Measurements from ENCODE around the gene AMDHD2. TPM values are rescaled to one million over a fixed set of nuclear protein-coding genes. Genes with fewer than 3 reads are reported as not detected.

The AMDHD2 gene
- 100 to 1,000 TPM; 189 to 206 TPM for total RNA-seq
- 50.1 to 50.6 reads per million in 2 donors for total RNA-seq

- Mint-ChIP-seq H3K27ac (peak within 1 kb of the TSS; percentile 91), H3K36me3 (ENCODE audit: low read depth) (peaks cover 9% of the 10 kb centered on the region), H3K4me1 (peaks cover 44% of the 10 kb centered on the region), H3K27me3 (no peaks in the 10 kb centered on the region), H3K4me3 (peak within 1 kb of the TSS; percentile 92)
- ATAC-seq, result peak; percentile 62
- H3K9me3 ChIP-seq (ENCODE audit: control insufficient read depth, low read length, poor library complexity, severe bottlenecking), result no peaks in the 10 kb centered on the region
- peak; percentile 83 to 89 (median 87) for DNase-seq
Observed at GRCh38 chr16:2520097-2520783, at the start of gene AMDHD2. Gene AMDHD2, plus strand, starts transcription at chr16:2520371. Its CDS starts 88 bp downstream, at chr16:2520459.

GRCh38 chr16:2470603-2471015 is 49.6 kb upstream of the AMDHD2 start:
- Mint-ChIP-seq H3K27ac (no peak overlapping the region), H3K4me1 (peaks cover 13% of the 10 kb centered on the region), H3K36me3 (ENCODE audit: low read depth) (no peaks in the 10 kb centered on the region), H3K27me3 (peaks cover 19% of the 10 kb centered on the region), H3K4me3 (no peak overlapping the region)
- H3K9me3 ChIP-seq (ENCODE audit: control insufficient read depth, low read length, poor library complexity, severe bottlenecking), result no peaks in the 10 kb centered on the region
- DNase-seq (no peak), ATAC-seq (no peak)

- H3K9me3 ChIP-seq (ENCODE audit: control insufficient read depth, low read length, poor library complexity, severe bottlenecking), result no peaks in the 10 kb centered on the region
- no peak for ATAC-seq
- peak within 1 kb of the TSS; percentile 70 for H3K4me3 Mint-ChIP-seq
- H3K27ac Mint-ChIP-seq, result no peak within 1 kb of the TSS
- peaks cover 14% of the 10 kb centered on the region for H3K4me1 Mint-ChIP-seq
- peaks cover 19% of the 10 kb centered on the region for H3K27me3 Mint-ChIP-seq
- no peak for DNase-seq
- no peaks in the 10 kb centered on the region for H3K36me3 Mint-ChIP-seq (ENCODE audit: low read depth)
Observed at GRCh38 chr16:2471016-2471652, 49.0 kb upstream of the AMDHD2 start, which contains the start of gene NTN3. Gene NTN3, plus strand, starts transcription at chr16:2471297. Its CDS starts 405 bp downstream, at chr16:2471702.

DNA sequence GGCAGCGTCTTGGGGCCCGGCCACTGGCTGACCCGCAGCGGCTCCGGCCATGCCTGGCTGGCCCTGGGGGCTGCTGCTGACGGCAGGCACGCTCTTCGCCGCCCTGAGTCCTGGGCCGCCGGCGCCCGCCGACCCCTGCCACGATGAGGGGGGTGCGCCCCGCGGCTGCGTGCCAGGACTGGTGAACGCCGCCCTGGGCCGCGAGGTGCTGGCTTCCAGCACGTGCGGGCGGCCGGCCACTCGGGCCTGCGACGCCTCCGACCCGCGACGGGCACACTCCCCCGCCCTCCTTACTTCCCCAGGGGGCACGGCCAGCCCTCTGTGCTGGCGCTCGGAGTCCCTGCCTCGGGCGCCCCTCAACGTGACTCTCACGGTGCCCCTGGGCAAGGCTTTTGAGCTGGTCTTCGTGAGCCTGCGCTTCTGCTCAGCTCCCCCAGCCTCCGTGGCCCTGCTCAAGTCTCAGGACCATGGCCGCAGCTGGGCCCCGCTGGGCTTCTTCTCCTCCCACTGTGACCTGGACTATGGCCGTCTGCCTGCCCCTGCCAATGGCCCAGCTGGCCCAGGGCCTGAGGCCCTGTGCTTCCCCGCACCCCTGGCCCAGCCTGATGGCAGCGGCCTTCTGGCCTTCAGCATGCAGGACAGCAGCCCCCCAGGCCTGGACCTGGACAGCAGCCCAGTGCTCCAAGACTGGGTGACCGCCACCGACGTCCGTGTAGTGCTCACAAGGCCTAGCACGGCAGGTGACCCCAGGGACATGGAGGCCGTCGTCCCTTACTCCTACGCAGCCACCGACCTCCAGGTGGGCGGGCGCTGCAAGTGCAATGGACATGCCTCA is 48.3 kb upstream of the AMDHD2 start:
- no peak for DNase-seq
- ATAC-seq, result no peak
- H3K27me3 Mint-ChIP-seq, result peaks cover 19% of the 10 kb centered on the region
- H3K4me3 Mint-ChIP-seq, result peak overlapping the region; percentile 70
- H3K9me3 ChIP-seq (ENCODE audit: control insufficient read depth, low read length, poor library complexity, severe bottlenecking), result no peaks in the 10 kb centered on the region
- no peak overlapping the region for H3K27ac Mint-ChIP-seq
- peaks cover 16% of the 10 kb centered on the region for H3K4me1 Mint-ChIP-seq
- no peaks in the 10 kb centered on the region for H3K36me3 Mint-ChIP-seq (ENCODE audit: low read depth)

DNA sequence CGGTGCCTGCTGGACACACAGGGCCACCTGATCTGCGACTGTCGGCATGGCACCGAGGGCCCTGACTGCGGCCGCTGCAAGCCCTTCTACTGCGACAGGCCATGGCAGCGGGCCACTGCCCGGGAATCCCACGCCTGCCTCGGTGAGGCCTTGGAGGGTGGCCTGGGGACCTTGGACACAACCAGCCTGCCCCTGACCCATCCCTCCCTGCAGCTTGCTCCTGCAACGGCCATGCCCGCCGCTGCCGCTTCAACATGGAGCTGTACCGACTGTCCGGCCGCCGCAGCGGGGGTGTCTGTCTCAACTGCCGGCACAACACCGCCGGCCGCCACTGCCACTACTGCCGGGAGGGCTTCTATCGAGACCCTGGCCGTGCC is 47.7 kb upstream of the AMDHD2 start:
- Mint-ChIP-seq H3K27me3 (peaks cover 19% of the 10 kb centered on the region), H3K27ac (no peak overlapping the region)

GRCh38 chr16:2472885-2473445 is 47.2 kb upstream of the AMDHD2 start:
- H3K4me1 Mint-ChIP-seq, result peaks cover 26% of the 10 kb centered on the region
- H3K36me3 Mint-ChIP-seq (ENCODE audit: low read depth), result no peaks in the 10 kb centered on the region
- peaks cover 19% of the 10 kb centered on the region for H3K27me3 Mint-ChIP-seq
- H3K9me3 ChIP-seq (ENCODE audit: control insufficient read depth, low read length, poor library complexity, severe bottlenecking), result no peaks in the 10 kb centered on the region
- no peak for ATAC-seq
- peak overlapping the region; percentile 80 for H3K4me3 Mint-ChIP-seq
- H3K27ac Mint-ChIP-seq, result no peak overlapping the region
- DNase-seq, result no peak

More for the DNA sequence above, 47.7 kb upstream of the AMDHD2 start:
- no peaks in the 10 kb centered on the region for H3K9me3 ChIP-seq (ENCODE audit: control insufficient read depth, low read length, poor library complexity, severe bottlenecking)
- peak overlapping the region; percentile 80 for H3K4me3 Mint-ChIP-seq
- H3K36me3 Mint-ChIP-seq (ENCODE audit: low read depth), result no peaks in the 10 kb centered on the region
- no peak for ATAC-seq
- no peak for DNase-seq
- peaks cover 21% of the 10 kb centered on the region for H3K4me1 Mint-ChIP-seq

GRCh38 chr16:2473446-2473926 is 46.7 kb upstream of the AMDHD2 start:
- Mint-ChIP-seq H3K4me3 (peak overlapping the region; percentile 80), H3K27ac (no peak overlapping the region), H3K36me3 (ENCODE audit: low read depth) (no peaks in the 10 kb centered on the region), H3K27me3 (peaks cover 19% of the 10 kb centered on the region), H3K4me1 (peaks cover 24% of the 10 kb centered on the region)
- DNase-seq (no peak), ATAC-seq (peak; percentile 22)
- H3K9me3 ChIP-seq (ENCODE audit: control insufficient read depth, low read length, poor library complexity, severe bottlenecking), result no peaks in the 10 kb centered on the region

DNA sequence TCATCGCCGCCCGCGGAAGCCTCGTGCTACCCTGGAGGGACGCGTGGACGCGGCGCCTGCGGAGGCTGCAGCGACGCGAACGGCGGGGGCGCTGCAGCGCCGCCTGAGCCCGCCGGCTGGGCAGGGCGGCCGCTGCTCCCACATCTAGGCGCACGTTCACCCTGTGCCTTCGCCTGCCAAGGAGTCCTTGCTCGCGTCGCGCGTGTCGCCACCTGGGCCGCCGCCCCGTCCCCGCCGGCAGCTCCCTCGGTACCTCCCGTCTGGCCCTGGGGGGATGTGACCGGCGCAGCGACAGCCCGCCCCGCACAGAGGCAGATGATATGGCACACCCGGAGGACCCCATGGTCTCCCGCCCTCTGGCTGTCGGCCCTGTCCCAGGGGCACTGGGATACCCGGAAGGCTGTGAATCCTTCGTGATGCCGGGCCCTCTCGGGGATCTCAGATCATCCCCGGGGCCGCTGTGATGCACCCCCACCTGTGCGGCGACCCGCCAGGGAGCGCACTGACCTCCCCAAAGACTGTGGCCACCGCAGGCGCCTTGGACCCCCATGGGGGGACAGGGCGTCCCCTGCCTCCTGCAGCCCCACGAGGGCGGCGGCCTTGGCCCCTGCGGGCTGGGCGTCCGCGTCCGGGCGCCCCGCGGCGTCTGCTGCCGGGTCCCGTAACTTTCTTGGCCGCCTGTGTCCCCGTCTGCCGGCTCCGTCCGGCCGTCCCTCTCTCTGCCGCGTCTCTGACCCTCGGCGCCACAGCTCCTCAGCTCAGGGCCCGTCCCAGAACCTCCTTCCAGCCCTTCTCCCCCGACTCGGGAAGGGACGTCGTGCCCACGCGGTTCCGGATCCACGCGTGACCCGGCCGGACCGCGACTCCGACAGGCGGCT is 45.9 kb upstream of the AMDHD2 start:
- ATAC-seq, result peak; percentile 83
- H3K36me3 Mint-ChIP-seq (ENCODE audit: low read depth), result no peaks in the 10 kb centered on the region
- no peaks in the 10 kb centered on the region for H3K9me3 ChIP-seq (ENCODE audit: control insufficient read depth, low read length, poor library complexity, severe bottlenecking)
- DNase-seq, result peak; percentile 50 to 54 (median 53)
- peak overlapping the region; percentile 72 for H3K4me3 Mint-ChIP-seq
- peaks cover 23% of the 10 kb centered on the region for H3K4me1 Mint-ChIP-seq
- H3K27ac Mint-ChIP-seq, result no peak overlapping the region
- H3K27me3 Mint-ChIP-seq, result peaks cover 19% of the 10 kb centered on the region

GRCh38 chr16:2474877-2475412 is 45.2 kb upstream of the AMDHD2 start, which contains the start of gene TBC1D24:
Gene TBC1D24, plus strand, starts transcription at chr16:2475127. Its CDS starts 21,022 bp downstream, at chr16:2496149.
- Mint-ChIP-seq H3K27ac (no peak within 1 kb of the TSS), H3K27me3 (peaks cover 13% of the 10 kb centered on the region), H3K4me1 (peaks cover 23% of the 10 kb centered on the region), H3K4me3 (peak within 1 kb of the TSS; percentile 72), H3K36me3 (ENCODE audit: low read depth) (no peaks in the 10 kb centered on the region)
- peak; percentile 64 for ATAC-seq
- DNase-seq, result peak; percentile 65 to 77 (median 71)
- H3K9me3 ChIP-seq (ENCODE audit: control insufficient read depth, low read length, poor library complexity, severe bottlenecking), result no peaks in the 10 kb centered on the region

DNA sequence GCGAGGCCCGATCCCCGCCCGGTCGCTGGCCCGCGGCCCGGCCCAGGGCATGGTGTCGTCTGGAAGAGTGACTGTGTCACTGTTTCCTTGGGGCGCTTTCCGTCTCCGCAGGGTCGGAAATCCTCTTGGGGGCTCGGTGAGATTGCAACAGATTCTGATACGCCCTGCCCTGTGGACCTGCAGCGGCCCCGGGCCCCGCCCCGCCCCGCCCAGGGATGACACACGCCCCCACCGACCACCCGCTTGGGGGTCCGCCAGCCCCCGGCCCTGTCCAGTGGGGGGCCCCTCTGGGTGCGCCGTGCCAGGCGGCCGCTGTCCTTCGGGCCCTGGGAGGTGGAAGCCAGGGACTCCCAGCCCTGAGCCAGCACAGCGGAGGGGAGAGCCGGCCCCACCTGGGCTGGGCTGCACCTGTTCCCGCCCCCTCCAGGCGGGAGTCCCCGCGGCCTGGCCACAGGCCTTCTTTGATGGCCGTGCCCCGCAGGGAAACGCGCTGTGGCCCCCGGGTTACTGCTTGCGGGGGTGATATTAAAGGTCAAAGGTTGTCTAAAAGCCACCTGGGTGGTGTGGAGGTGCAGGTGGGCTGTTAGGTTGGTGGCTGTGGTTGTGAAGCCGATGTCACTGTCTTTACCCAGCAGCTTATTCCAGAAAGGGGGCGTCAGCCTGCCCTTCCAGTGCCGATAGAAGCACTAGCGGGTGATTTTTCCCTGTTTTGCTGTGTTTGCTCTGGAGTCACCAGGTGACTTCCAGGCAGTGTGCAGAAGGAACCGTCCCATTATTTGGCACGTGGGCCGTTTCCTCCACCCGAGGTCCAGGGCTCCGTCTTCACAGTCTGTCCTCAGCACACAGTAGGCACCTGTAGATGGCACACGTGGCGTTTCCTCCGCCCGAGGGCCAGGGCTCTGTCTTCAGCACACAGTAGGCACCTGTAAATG is 44.5 kb upstream of the AMDHD2 start:
- H3K27me3 Mint-ChIP-seq, result peaks cover 7% of the 10 kb centered on the region
- H3K4me1 Mint-ChIP-seq, result peaks cover 25% of the 10 kb centered on the region
- peak overlapping the region; percentile 72 for H3K4me3 Mint-ChIP-seq
- no peak overlapping the region for H3K27ac Mint-ChIP-seq
- no peak for DNase-seq
- H3K36me3 Mint-ChIP-seq (ENCODE audit: low read depth), result no peaks in the 10 kb centered on the region
- peak; percentile 53 for ATAC-seq
- H3K9me3 ChIP-seq (ENCODE audit: control insufficient read depth, low read length, poor library complexity, severe bottlenecking), result no peaks in the 10 kb centered on the region

DNA sequence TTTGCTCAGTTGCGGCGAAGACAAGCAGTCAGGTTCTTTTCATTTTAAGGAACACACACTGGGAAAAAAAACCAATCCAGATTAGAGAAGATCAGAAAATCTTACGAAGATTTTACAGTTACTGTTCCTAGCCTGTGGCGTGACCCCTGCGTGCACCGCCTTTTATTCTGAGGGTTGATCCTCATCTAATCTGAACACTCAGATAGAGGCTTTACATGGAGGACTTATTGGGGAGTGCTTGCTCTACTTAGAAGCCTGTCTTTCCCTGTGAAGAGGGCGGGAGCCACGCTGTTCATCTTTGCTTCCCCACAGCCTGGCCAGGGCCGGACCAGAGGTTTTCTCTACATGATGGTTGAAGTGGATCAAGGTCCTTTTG is 43.8 kb upstream of the AMDHD2 start:
- DNase-seq (no peak), ATAC-seq (no peak)
- Mint-ChIP-seq H3K27me3 (peaks cover 7% of the 10 kb centered on the region), H3K4me1 (peaks cover 25% of the 10 kb centered on the region), H3K4me3 (peak overlapping the region; percentile 72), H3K27ac (no peak overlapping the region), H3K36me3 (ENCODE audit: low read depth) (no peaks in the 10 kb centered on the region)
- no peaks in the 10 kb centered on the region for H3K9me3 ChIP-seq (ENCODE audit: control insufficient read depth, low read length, poor library complexity, severe bottlenecking)
